Measurements from ENCODE around the gene EFCAB12. TPM values are rescaled to one million over a fixed set of nuclear protein-coding genes. Genes with fewer than 3 reads are reported as not detected.

The EFCAB12 gene
- total RNA-seq, 1 donor from 2014 or later: 0.61 TPM

GRCh38 chr3:129358772-129359371 lies 69.6 kb downstream of the EFCAB12 start:
- H3K4me3 Mint-ChIP-seq (ENCODE audit: unreplicated experiment): no peak overlapping the region
- no peak for DNase-seq
- H3K27ac Mint-ChIP-seq (ENCODE audit: unreplicated experiment): no peak overlapping the region

DNA sequence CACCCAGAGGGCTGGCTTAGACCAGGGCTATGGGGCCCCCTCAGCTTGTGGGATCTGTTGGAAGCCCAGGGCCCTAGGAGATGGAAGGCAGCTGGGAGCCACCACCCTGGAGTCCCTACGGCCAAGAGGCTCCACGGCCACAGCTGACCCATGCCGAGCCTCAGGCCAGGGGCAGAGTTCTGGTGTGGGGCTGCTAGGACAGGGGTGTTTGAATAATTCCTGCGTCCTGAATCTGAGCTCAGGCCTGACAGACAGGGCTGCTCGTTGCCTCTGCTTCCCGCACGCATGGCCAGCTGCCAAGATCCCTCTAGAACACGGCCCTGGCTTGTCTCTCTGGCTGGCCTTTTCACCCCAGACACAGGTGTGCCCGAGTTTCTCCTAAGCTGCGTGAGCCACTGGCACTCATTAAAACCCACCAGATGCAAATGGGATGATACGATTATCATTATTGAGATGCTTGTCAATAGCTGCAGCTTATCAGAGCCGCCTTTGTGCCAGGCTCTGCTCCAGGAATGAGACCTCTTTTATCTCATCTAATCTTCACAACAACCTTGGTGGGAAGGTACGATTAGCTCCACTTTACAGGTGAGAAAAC lies 70.2 kb downstream of the EFCAB12 start:
- Mint-ChIP-seq H3K27me3 (ENCODE audit: unreplicated experiment) (no peaks in the 10 kb centered on the region), H3K4me3 (ENCODE audit: unreplicated experiment) (no peak overlapping the region), H3K9me3 (ENCODE audit: unreplicated experiment) (peaks cover 3% of the 10 kb centered on the region), H3K27ac (ENCODE audit: unreplicated experiment) (no peak overlapping the region), H3K4me1 (ENCODE audit: low read depth, unreplicated experiment) (no peaks in the 10 kb centered on the region), H3K36me3 (ENCODE audit: unreplicated experiment) (peaks cover 9% of the 10 kb centered on the region)
- TF ChIP-seq CTCF (IDR thresholded peaks at IDR 0.05; ENCODE audit: partially characterized antibody, unreplicated experiment): no peak
- no peak for DNase-seq

More at GRCh38 chr3:129358772-129359371, 69.6 kb downstream of the EFCAB12 start:
- TF ChIP-seq CTCF (IDR thresholded peaks at IDR 0.05; ENCODE audit: partially characterized antibody, unreplicated experiment): no peak
- H3K9me3 Mint-ChIP-seq (ENCODE audit: unreplicated experiment): peaks cover 3% of the 10 kb centered on the region
- peaks cover 9% of the 10 kb centered on the region for H3K36me3 Mint-ChIP-seq (ENCODE audit: unreplicated experiment)
- no peaks in the 10 kb centered on the region for H3K27me3 Mint-ChIP-seq (ENCODE audit: unreplicated experiment)
- H3K4me1 Mint-ChIP-seq (ENCODE audit: low read depth, unreplicated experiment): no peaks in the 10 kb centered on the region

DNA sequence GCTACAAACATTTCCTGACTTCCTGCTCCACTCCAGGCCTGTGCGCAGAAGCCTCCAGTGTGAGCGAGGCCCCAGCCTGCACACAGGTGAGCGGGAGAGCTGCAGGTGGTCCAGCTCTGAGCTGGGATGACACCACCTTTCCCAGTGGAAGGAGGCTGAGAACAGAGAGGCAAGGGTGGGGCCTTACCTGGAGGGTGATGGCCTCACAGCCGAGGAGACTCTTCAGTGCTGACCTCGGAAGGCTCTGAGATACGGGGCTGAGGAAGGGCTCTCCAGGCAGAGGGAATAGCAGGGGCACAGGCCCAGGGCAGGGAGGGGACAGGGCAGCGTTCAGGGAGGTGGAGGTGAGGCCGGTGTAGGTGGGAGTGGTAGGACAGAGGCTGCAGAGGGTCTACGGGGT lies 70.8 kb downstream of the EFCAB12 start:
- peaks cover 3% of the 10 kb centered on the region for H3K9me3 Mint-ChIP-seq (ENCODE audit: unreplicated experiment)
- H3K27me3 Mint-ChIP-seq (ENCODE audit: unreplicated experiment): no peaks in the 10 kb centered on the region
- no peaks in the 10 kb centered on the region for H3K4me1 Mint-ChIP-seq (ENCODE audit: low read depth, unreplicated experiment)
- H3K27ac Mint-ChIP-seq (ENCODE audit: unreplicated experiment): no peak overlapping the region
- no peak overlapping the region for H3K4me3 Mint-ChIP-seq (ENCODE audit: unreplicated experiment)
- H3K36me3 Mint-ChIP-seq (ENCODE audit: unreplicated experiment): peaks cover 9% of the 10 kb centered on the region
- DNase-seq: no peak
- TF ChIP-seq CTCF (IDR thresholded peaks at IDR 0.05; ENCODE audit: partially characterized antibody, unreplicated experiment): no peak

DNA sequence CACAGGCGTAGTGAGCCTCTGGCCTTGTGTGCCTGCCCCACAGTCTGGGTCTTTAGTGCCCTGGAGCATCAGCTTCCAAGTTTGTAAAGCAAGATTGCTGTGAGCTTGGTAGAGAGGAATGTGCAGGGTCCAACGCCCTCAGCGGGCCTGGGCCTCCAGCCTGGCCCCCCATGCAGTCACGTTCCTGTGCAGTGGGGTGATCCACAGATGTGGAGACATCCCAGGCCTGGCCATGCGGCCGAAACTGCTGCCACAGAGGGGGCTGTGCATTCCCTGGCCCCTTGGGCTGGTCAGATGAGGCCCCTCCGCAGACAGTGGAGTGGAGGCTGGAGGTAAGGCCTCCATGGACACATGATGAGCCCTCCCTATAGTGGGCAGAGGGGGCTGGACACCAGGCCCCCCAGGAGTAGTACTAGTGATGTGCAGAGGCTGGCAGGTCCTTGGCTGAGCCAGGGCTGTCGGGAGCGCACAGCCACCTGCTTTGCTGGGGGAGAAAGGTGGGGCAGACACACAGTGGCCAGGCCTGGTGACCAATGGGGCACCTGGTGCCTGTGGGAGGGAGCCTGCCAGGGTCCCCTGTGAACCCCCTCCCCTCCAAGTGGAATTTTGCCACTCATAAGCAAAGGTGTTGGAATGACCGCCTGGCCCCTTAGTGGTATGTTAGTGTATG lies 71.5 kb downstream of the EFCAB12 start:
- no peak overlapping the region for H3K27ac Mint-ChIP-seq (ENCODE audit: unreplicated experiment)
- no peaks in the 10 kb centered on the region for H3K4me1 Mint-ChIP-seq (ENCODE audit: low read depth, unreplicated experiment)
- H3K27me3 Mint-ChIP-seq (ENCODE audit: unreplicated experiment): no peaks in the 10 kb centered on the region
- peaks cover 9% of the 10 kb centered on the region for H3K36me3 Mint-ChIP-seq (ENCODE audit: unreplicated experiment)
- no peak for DNase-seq
- TF ChIP-seq CTCF (IDR thresholded peaks at IDR 0.05; ENCODE audit: partially characterized antibody, unreplicated experiment): no peak
- H3K4me3 Mint-ChIP-seq (ENCODE audit: unreplicated experiment): no peak overlapping the region
- peaks cover 3% of the 10 kb centered on the region for H3K9me3 Mint-ChIP-seq (ENCODE audit: unreplicated experiment)

GRCh38 chr3:129353589-129353941 lies 74.9 kb downstream of the EFCAB12 start:
- no peak overlapping the region for H3K4me3 Mint-ChIP-seq (ENCODE audit: unreplicated experiment)
- DNase-seq: no peak
- H3K27ac Mint-ChIP-seq (ENCODE audit: unreplicated experiment): no peak overlapping the region
- H3K4me1 Mint-ChIP-seq (ENCODE audit: low read depth, unreplicated experiment): no peaks in the 10 kb centered on the region
- peaks cover 13% of the 10 kb centered on the region for H3K36me3 Mint-ChIP-seq (ENCODE audit: unreplicated experiment)
- TF ChIP-seq CTCF (IDR thresholded peaks at IDR 0.05; ENCODE audit: partially characterized antibody, unreplicated experiment): no peak
- peaks cover 6% of the 10 kb centered on the region for H3K27me3 Mint-ChIP-seq (ENCODE audit: unreplicated experiment)
- H3K9me3 Mint-ChIP-seq (ENCODE audit: unreplicated experiment): no peaks in the 10 kb centered on the region

Measured in glutamatergic neuron (in vitro differentiated cells).